SK-N-SH treated with all-trans-retinoic acid at 6 μM for 48 hours (cell line): Measurements from ENCODE around the gene PNPO.
A peak's percentile ranks its signal among the peaks of the same experiment; 100 is the strongest.

Experiments
- ATAC-seq: fragments of 200-7000 bp; cut with Tn5 transposase; 3 replicates; pipeline ENCODE4 v1.9.1; 2020; ENCODE audit warnings: mild to moderate bottlenecking, moderate library complexity
- ARNTL ChIP-seq: fragments of 450-650 bp; formaldehyde crosslinking; IDR thresholded peaks from 2 replicates; pipeline ENCODE4 v1.5.0; 2020; ENCODE audit warnings: low read depth, mild to moderate bottlenecking, moderate library complexity, borderline replicate concordance
- BACH2 ChIP-seq: fragments of 250-450 bp; sonication (Bioruptor Pico); IDR thresholded peaks from 2 replicates; pipeline ENCODE4 v1.9.0; 2021; ENCODE audit warnings: mild to moderate bottlenecking, borderline replicate concordance
- CREB5 ChIP-seq: fragments of 250-450 bp; sonication (Bioruptor Pico); IDR thresholded peaks from 2 replicates; pipeline ENCODE4 v1.5.1; 2020; ENCODE audit warnings: low read depth, mild to moderate bottlenecking, moderate library complexity
- CSRNP3 ChIP-seq: fragments of 250-450 bp; sonication (Bioruptor Pico); IDR thresholded peaks from 2 replicates; pipeline ENCODE4 v1.5.1; 2021; ENCODE audit warnings: mild to moderate bottlenecking, moderate library complexity
- ESRRG ChIP-seq: fragments of 250-450 bp; sonication (Bioruptor Pico); IDR thresholded peaks from 2 replicates; pipeline ENCODE4 v1.6.1; 2021; ENCODE audit warnings: mild to moderate bottlenecking
- GLIS3 ChIP-seq: fragments of 250-450 bp; sonication (Bioruptor Pico); IDR thresholded peaks from 2 replicates; pipeline ENCODE4 v1.5.0; 2020; ENCODE audit warnings: mild to moderate bottlenecking, moderate library complexity
- ISL1 ChIP-seq: fragments of 250-450 bp; sonication (Bioruptor Pico); IDR thresholded peaks from 2 replicates; pipeline ENCODE4 v2.1.2; 2022; ENCODE audit warnings: mild to moderate bottlenecking, moderate library complexity
- OSR1 ChIP-seq: fragments of 250-450 bp; sonication (Bioruptor Pico); IDR thresholded peaks from 2 replicates; pipeline ENCODE4 v1.8.0; 2022; ENCODE audit warnings: moderate library complexity, mild to moderate bottlenecking, inconsistent platforms
- POU6F1 ChIP-seq: fragments of 250-450 bp; sonication (Bioruptor Pico); IDR thresholded peaks from 2 replicates; pipeline ENCODE4 v1.8.0; 2021; ENCODE audit warnings: low read depth, mild to moderate bottlenecking, moderate library complexity, borderline replicate concordance
- PPARA ChIP-seq: fragments of 250-450 bp; sonication (Bioruptor Pico); IDR thresholded peaks from 2 replicates; pipeline ENCODE4 v1.5.0; 2020; ENCODE audit warnings: mild to moderate bottlenecking, borderline replicate concordance
- RARB ChIP-seq: fragments of 250-450 bp; sonication (Bioruptor Pico); IDR thresholded peaks from 2 replicates; pipeline ENCODE4 v1.8.0; 2021; ENCODE audit warnings: mild to moderate bottlenecking, moderate library complexity
- SNAI2 ChIP-seq: fragments of 250-450 bp; sonication (Bioruptor Pico); IDR thresholded peaks from 2 replicates; pipeline ENCODE4 v1.5.0; 2020; ENCODE audit warnings: mild to moderate bottlenecking, moderate library complexity
- TCF4 ChIP-seq: fragments of 250-450 bp; sonication (Bioruptor Pico); IDR thresholded peaks from 2 replicates; pipeline ENCODE4 v1.8.0; 2021; ENCODE audit warnings: mild to moderate bottlenecking, moderate library complexity, borderline replicate concordance
- TOX ChIP-seq: fragments of 250-450 bp; sonication (Bioruptor Pico); IDR thresholded peaks from 2 replicates; pipeline ENCODE4 v1.8.0; 2021; ENCODE audit warnings: mild to moderate bottlenecking, moderate library complexity, borderline replicate concordance
- TSHZ2 ChIP-seq: fragments of 250-450 bp; sonication (Bioruptor Pico); IDR thresholded peaks from 2 replicates; pipeline ENCODE4 v1.5.0; 2020; ENCODE audit warnings: mild to moderate bottlenecking, moderate library complexity
- ZC3H10 ChIP-seq: fragments of 250-450 bp; sonication (Bioruptor Pico); IDR thresholded peaks from 2 replicates; pipeline ENCODE4 v1.5.1; 2021; ENCODE audit warnings: mild to moderate bottlenecking, moderate library complexity
- ZFP3 ChIP-seq: fragments of 250-450 bp; sonication (Bioruptor Pico); IDR thresholded peaks from 2 replicates; pipeline ENCODE4 v1.5.0; 2020; ENCODE audit warnings: mild to moderate bottlenecking, moderate library complexity
- ZFP30 ChIP-seq: fragments of 450-650 bp; formaldehyde crosslinking; IDR thresholded peaks from 2 replicates; pipeline ENCODE4 v1.5.0; 2022; ENCODE audit warnings: mild to moderate bottlenecking, moderate library complexity
- ZNF70 ChIP-seq: fragments of 450-650 bp; formaldehyde crosslinking; IDR thresholded peaks from 2 replicates; pipeline ENCODE4 v1.5.0; 2020; ENCODE audit warnings: mild to moderate bottlenecking, moderate library complexity
- ZNF8 ChIP-seq: fragments of 450-650 bp; formaldehyde crosslinking; IDR thresholded peaks from 2 replicates; pipeline ENCODE4 v1.5.0; 2020; ENCODE audit warnings: mild to moderate bottlenecking, moderate library complexity

PNPO gene

DNA sequence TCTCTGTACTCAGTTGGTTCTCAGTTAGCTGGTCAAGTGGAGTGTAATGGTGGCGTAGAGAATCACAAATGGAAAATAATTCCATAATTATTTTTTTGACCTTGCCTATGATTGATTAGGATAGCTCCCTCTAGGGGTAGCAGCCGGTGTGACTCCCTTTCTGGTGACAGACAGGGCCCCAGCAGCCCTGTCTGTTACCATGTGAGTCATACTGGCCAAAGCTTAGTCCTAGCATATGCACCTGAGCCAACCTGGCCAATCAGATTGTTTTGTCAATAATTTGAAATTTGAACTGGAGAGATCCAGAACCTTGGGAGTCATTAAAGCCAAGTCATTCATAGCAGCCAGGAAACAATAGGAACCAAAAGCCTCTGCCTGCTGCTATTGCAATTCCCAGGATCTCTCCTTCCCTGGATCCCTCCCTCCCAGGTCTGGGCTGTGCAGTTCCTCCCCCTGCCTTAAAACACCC is 5.6 kb downstream of the PNPO start:
- peak; percentile 85 for ATAC-seq

DNA sequence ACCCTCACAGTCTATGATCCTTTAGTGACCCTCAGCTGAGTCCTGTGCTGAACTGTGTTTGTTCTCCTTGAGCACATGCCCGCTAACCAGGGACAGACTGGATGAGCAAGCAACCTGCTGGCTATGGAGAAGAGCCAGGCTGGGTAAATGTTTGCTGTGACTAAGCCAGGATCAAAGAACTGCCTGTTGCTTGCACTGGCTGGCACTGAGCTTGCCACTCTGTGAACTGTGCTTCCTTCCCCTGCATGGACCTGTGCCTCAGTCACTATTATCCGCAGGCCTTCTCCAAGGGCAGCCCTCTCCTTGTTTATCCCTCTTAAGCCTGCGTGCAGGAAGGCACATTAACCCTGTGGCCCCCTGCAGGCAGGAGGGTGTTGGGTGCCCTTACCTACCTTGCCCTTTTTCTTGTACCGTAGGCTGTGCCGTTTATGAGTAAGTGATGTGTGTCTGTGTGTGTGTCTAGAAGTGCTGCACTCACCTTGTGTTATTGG is 7.4 kb downstream of the PNPO start:
- peak; percentile 11 for ATAC-seq
- TF ChIP-seq ESRRG (CRISPR knock-in tag): no peak
- TF ChIP-seq TSHZ2: no peak
- TF ChIP-seq TCF4: no peak
- TF ChIP-seq ISL1 (CRISPR knock-in tag): no peak
- no peak for TF ChIP-seq CREB5
- no peak for TF ChIP-seq TOX (CRISPR knock-in tag)
- TF ChIP-seq OSR1 (CRISPR knock-in tag): no peak
- no peak for TF ChIP-seq RARB (CRISPR knock-in tag)
- no peak for TF ChIP-seq SNAI2 (CRISPR knock-in tag)
- TF ChIP-seq ZNF70 (CRISPR knock-in tag): no peak
- TF ChIP-seq ARNTL (CRISPR knock-in tag): no peak

More for the DNA sequence above, 5.6 kb downstream of the PNPO start:
- TF ChIP-seq ISL1 (CRISPR knock-in tag) (no peak), SNAI2 (CRISPR knock-in tag) (no peak), TOX (CRISPR knock-in tag) (no peak), RARB (CRISPR knock-in tag) (no peak), OSR1 (CRISPR knock-in tag) (no peak), POU6F1 (CRISPR knock-in tag) (no peak), ESRRG (CRISPR knock-in tag) (no peak), TSHZ2 (no peak), BACH2 (CRISPR knock-in tag) (no peak), CREB5 (no peak), ARNTL (CRISPR knock-in tag) (no peak), ZC3H10 (no peak), ZNF8 (CRISPR knock-in tag) (no peak), PPARA (CRISPR knock-in tag) (no peak), GLIS3 (CRISPR knock-in tag) (no peak), CSRNP3 (CRISPR knock-in tag) (no peak), ZFP3 (CRISPR knock-in tag) (no peak), ZFP30 (CRISPR knock-in tag) (no peak)
- TF ChIP-seq, all 23 proteins: peak for 0
